HG03108 (cell line): ENCODE data around the gene AP4B1.
A peak's percentile ranks its signal among the peaks of the same experiment; 100 is the strongest.

Experiments used
- ATAC-seq: cut with Tn5 transposase; IDR thresholded peaks from one replicate; pipeline ENCODE4 v1.9.1; 2021; ENCODE audit warnings: moderate library complexity; ENCODE audit not compliant: unreplicated experiment

Gene AP4B1

DNA sequence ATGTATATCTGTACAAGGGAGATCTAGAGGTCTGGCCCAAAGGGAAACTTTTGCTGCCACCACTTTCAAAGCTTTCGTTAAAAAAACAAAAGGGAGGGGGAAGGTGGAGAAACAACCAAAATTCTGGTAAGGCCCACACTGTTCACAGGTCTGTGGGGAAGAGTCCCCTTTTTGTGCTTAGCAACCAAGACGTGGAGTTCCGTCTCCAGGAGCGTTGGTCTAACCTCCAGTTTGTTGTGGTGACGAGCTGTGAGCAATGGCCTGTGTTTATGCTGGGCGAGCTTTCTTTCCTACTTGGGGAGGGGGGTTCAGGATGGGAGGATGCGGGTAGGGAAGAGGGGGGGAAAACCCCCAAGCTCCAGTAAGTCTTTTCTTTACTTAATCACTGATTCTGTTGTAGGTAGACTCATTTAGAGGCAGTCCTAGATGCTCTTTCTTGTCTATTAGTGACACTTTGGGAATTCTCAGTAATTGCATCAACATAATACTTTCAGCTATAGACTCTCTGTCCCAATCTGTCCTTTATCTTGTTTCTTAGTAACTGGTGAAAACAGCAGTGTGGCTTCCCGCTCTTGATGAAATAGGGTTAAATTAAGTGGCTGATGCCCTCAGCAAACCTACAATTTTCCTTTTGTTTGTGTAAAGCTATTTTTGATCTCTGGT, 26.0 kb upstream of the AP4B1 start:
- ATAC-seq: peak; percentile 24

GRCh38 chr1:113929750-113930498, 25.3 kb upstream of the AP4B1 start:
- ATAC-seq: peak; percentile 24

GRCh38 chr1:113928941-113929749, 24.5 kb upstream of the AP4B1 start, which contains the start of gene HIPK1:
TSS of gene HIPK1 (plus strand) at chr1:113929324.
- peak; percentile 59 for ATAC-seq

GRCh38 chr1:113928187-113928930, 23.8 kb upstream of the AP4B1 start:
- no peak for ATAC-seq

DNA sequence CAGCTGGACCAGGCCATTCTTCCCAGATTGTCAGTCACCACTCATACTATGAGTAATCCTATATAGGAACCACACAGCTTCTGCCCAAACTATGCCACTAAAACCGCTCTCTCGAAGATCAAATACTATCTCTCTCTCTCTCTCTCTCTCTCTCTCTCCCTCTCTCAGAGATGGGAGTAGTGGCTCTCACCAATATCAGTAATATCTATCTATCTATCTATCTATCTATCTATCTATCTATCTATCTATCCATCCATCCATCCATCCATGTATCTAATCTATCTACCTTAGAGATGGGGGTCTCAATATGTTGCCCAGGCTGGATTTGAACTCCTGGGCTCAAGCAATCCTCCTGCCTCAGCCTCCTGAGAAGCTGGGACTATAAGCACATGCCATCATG, 19.9 kb upstream of the AP4B1 start:
- no peak for ATAC-seq

DNA sequence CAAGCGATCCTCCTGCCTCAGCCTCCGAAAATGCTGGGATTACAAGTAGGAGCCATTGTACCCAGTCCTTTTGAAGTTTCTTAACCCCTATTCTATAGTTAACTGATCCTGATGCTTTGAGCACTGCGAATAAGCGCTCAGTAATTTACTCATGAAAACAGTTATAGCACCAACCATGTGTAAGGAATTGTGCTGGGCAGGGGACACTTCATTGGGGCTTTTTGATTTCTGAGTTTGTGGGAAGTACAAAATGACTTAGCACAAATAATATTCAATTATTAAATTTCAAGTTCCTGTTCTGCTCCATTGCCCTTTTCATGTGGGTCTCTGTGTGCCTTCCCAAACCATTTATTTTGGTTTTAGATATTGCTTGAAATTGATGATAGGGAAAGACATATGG, 18.4 kb upstream of the AP4B1 start:
- ATAC-seq: no peak

GRCh38 chr1:113918243-113918642, 13.6 kb upstream of the AP4B1 start:
- ATAC-seq: no peak

DNA sequence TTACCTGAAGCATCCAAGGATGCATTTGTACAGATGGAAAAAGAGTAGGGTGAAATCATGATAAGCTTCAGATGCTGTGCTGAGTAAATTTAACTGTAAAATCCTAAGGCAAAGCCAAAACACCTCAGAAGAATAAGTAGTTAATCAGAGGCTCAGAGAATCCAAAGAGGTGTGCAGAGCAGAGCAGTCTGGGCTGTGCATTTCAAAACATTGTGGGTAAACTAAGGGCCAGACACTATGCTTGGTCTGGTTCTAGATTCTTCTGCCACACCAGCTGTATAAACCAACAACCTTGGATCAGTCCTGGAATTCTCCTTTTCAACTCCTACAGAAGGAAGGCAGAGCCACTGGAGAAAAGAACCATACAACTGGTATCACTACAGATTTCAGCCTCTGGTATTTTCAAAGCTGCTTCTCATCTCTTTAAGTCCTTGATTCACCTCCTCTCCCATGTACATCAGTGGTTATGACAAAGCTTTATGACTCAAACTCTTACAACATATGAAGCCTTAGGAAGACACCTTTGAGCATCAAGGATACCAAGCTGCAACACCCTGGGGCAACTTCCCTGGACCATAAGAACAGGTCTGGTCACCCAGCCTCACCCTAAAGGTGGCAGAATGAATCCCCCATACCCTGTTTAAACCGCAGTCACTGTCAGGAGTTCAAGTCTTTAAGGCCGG, 12.9 kb upstream of the AP4B1 start:
- ATAC-seq: no peak

DNA sequence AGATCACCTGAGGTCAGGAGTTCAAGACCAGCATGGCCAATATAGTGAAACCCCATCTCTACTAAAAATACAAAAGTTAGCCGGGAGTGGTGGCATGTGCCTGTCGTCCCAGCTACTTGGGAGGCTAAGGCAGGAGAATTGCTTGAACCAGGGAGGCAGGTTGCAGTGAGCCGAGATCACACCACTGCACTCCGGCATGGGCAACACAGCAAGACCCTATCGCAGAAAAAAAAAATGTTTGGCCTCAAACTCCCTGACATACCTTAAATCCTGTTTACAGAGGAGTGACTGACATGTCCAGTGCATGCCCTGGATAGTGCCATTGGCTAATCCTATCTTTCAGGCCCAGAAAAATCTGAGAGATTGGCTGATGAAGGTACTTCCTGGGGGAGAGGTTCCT, 12.4 kb upstream of the AP4B1 start:
- ATAC-seq: no peak

GRCh38 chr1:113913887-113914664, 9.5 kb upstream of the AP4B1 start:
- no peak for ATAC-seq

DNA sequence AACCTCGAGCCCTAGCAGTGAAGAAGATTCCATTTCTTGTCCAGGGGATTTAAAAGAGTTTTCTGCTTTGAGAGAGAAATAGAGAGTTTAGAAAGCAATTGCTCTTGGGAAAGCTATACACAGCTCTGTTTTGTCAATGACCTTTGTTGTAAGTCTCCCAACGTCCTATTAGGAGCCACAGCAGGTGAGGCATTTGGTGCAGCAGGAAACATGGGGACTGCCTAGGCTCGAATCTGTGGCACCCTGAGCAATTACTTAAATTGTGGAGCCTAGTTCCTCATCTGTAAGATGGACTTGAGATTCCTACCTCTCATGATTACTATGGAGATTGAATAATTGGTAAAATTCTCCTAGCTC, 8.7 kb upstream of the AP4B1 start:
- ATAC-seq: no peak

DNA sequence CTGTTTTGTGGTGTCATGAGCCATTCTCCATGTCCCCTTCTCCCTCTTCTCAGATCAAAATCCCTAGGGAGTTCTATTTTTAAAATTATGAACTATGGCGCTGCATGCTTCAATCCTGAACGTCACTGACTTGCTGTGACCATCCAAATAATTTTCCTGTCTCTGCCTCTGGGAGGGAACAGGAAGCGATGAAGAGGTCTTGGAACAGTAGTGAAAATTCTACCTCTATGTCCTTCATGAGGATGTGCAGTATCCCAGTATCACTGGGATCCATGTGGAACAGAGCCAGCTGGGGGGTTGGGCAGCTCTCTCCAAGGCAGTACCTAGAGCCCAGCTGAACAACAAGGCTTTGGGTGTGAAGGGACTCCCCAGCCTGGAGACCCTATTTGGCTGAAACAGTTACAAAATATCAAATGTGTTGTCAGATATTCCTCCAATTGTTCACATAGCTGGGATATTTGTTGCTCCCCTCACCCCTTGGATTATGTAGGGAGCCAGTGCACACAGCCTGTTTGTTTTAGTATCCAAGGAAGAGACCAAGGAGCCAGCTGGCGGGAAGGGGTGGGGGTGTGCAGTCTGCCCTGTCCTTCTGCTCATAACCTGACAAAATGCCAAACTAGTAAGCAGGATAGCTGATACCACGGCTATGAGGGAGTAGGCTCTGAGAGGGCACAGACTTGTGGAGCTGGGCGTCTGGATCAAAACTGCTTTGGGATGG, 8.2 kb upstream of the AP4B1 start:
- ATAC-seq: no peak

GRCh38 chr1:113905435-113905861, 849 bp upstream of the AP4B1 start:
- peak; percentile 1 for ATAC-seq

- ATAC-seq: peak; percentile 20
Measured at GRCh38 chr1:113904293-113904673, 316 bp downstream of the AP4B1 start.

GRCh38 chr1:113903501-113904292, 902 bp downstream of the AP4B1 start:
- ATAC-seq: no peak

DNA sequence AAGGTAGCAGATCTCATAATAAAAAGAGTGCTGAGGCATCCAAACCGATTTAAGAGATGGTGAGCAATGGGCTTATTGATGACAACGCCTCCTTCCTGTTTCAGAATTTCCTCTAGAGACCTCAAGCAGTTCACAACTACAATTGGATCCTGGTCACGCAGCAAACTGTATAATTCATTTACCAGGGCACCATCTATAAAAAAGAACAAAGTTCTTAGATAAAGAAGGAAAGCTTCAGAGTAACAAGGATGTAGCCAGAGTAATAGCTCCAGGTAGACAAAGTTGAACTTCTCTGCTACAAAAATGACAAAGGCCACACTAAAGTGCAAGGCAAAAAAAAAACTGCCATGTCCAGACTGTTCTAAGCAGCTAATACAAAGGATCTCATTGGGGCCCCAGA, 3.4 kb downstream of the AP4B1 start:
- ATAC-seq: no peak

- ATAC-seq: no peak
Measured at GRCh38 chr1:113899111-113899510, 5.5 kb downstream of the AP4B1 start.

DNA sequence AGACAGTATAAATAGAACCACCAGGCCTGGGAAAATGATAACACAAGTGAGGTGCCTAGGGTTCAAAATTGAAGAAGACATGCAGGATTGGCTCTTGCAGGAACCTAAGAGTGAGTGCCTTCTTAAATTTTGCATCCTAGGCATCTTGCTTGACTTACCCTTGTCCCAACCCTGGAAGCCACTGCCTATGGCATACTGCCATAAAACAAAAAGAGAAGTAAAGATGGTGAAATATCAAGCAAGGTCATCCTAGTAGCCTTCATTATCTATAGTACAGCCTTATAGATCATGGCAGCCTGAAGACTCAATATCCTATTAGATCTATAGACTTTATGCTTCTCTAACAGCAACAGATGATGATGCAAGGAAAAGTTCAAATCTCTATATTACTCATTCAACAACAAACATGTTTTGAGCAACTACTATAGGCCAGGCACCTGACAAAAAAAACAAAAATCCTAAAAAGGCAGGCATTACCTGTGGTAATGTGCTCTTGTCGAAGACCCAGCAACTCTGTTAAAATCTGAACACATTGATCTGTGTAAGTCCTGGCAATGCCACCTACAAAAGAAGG, 6.3 kb downstream of the AP4B1 start:
- ATAC-seq: no peak
